ENCODE data around the gene GNA15.
A peak's percentile ranks its signal among the peaks of the same experiment; 100 is the strongest.
"Not testable (repeated sequence)": the region's sequence is repeated elsewhere in the genome, so short reads cannot be mapped to it uniquely, and the experiment has no call there.

The GNA15 gene

DNA sequence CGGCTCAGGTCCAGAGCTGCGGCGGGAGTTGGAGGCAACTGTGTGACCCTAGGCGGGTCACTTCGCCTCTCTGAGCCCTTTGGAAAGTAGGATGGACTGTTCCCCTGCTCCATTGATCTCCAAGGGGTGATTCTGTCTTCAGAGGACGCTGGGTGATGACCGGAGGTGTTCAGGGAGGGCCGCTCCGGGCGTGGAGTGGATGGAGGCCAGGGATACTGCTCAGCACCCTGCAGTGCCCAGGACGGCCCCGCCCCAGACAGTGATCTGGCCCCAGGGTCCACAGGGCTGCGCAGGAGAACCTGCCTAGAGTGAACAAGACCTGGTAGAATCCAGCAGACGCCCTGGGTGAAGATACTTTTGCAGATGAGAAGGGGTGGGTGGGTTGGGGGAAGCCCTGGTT, 56.9 kb downstream of the GNA15 start:
- no peak for DNase-seq

- no peak for DNase-seq
Measured at GRCh38 chr19:3193256-3194105, 57.6 kb downstream of the GNA15 start.

- DNase-seq: no peak
Measured at GRCh38 chr19:3194106-3195087, 58.6 kb downstream of the GNA15 start.

- DNase-seq: peak; percentile 63
Measured at GRCh38 chr19:3196064-3196932, 60.5 kb downstream of the GNA15 start.

- DNase-seq: no peak
Measured at GRCh38 chr19:3196933-3197205, 61.0 kb downstream of the GNA15 start.

DNA sequence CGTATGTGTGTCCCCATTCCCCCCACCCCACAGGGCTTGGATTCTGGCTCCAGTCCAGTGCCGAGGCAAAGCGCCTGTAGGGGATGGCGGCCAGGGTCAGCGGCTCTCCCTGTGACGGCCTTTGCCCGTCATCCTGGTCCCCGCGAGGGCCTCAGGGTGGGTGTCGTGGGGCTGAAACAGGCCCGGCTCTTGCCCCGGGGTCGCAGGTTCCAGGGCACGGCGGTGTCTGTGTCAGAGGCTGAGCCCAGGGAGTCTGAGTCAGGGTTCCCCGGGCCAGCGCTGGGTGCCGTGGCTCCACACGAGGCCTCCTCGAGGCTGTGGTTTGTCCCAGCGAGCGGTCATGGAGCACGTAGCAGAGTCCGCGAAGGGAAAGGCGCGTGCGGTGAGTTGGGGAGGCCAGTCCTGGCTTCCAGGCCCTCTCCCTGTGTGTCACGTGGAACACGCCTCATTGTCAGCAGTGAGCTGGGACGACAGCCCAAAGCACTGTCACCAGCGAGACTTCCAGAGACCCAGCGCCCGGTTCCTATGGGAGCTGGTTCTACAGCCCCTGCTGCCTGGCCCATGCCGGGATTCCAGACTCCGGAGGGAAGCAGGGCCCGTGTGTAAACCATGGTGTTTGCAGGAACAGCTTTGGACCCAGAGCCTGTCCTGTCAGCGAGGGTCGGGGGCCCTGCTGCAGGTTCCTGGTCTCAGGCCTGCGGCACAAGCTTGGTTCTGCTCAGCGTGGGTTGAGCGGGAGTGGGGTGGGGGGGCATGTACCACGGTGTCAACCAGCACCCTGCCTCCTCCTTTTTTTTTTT, 63.3 kb downstream of the GNA15 start:
- no peak for DNase-seq

DNA sequence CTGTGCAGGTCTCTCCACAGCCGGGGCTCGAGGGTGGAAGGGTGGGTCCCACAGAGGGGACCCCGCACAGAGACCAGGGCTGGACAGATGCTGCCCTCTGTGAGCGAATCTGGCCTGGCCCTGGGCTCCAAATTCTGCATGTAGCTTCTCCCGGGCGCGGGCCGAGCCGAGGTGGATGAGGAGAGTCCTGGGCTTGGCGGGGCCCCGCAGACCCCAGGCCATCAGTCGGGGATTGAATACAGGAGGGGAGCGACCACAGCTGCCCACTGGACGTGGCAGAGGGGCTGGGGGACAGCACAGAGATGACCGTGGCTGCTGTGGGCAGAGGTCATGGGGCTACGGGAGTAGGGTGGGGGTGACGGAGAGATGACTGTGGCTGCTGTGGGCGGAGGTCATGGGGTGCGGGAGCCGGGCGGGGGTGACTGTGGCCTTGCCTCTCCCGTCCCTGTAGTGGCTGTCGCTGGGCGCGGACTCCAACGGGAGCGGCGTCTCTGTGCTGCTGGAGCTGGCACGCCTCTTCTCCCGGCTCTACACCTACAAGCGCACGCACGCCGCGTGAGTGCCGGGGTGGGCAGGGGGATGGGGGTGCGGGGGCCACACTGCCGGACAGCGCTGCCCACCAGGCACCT, 65.4 kb downstream of the GNA15 start:
- DNase-seq: no peak

GRCh38 chr19:3201911-3202310, 66.1 kb downstream of the GNA15 start:
- DNase-seq: no peak

GRCh38 chr19:3202346-3202745, 66.5 kb downstream of the GNA15 start:
- DNase-seq: no peak

DNA sequence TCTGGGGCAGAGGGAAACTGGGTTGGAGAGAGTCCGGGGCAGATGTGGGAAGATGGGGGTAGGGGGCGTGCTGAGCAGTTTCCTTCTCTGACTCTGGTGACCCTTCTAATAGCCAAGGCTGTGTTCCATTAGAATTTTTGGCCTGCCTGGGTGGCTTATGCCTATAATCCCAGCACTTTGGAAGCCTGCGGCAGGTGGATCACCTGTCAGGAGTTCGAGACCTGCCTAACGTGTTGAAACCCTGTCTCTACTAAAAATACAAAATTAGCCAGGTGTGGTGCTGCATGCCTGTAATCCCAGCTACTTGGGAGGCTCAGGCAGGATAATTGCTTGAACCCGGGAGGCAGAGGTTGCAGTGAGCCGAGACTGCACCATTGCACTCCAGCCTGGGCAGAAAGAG, 67.1 kb downstream of the GNA15 start:
- not testable (repeated sequence) for DNase-seq

- DNase-seq: no peak
Measured at GRCh38 chr19:3203805-3204645, 68.2 kb downstream of the GNA15 start.

GRCh38 chr19:3204646-3205275, 68.9 kb downstream of the GNA15 start:
- DNase-seq: no peak

DNA sequence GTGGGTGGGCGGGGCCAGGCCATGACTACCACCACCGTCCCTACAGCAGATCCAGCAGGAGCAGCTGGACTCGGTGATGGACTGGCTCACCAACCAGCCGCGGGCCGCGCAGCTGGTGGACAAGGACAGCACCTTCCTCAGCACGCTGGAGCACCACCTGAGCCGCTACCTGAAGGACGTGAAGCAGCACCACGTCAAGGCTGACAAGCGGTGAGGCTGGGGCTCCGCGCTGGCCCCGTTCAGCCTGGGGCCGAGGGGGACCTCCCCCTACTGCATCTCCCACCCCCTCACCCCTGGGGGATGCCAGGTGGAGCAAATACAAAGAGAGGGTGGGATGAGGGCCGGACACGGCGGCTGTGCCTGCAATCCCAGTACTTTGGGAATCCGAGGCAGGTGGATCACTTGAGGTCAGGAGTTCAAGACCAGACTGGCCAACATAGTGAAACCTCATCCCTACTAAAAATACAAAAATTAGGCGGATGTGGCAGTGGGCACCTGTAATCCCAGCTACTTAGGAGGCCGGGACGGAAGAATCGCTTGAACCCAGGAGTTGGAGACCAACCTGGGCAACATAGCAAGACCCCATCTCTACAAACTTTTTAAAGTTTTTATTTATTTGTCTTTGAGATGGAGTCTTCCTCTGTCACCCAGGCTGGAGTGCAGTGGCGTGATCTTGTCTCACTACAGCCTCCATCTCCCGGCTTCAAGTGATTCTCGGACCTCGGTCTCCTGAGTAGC, 70.6 kb downstream of the GNA15 start:
- DNase-seq: no peak

- no peak for DNase-seq
Measured at GRCh38 chr19:3207461-3208242, 71.8 kb downstream of the GNA15 start.

DNA sequence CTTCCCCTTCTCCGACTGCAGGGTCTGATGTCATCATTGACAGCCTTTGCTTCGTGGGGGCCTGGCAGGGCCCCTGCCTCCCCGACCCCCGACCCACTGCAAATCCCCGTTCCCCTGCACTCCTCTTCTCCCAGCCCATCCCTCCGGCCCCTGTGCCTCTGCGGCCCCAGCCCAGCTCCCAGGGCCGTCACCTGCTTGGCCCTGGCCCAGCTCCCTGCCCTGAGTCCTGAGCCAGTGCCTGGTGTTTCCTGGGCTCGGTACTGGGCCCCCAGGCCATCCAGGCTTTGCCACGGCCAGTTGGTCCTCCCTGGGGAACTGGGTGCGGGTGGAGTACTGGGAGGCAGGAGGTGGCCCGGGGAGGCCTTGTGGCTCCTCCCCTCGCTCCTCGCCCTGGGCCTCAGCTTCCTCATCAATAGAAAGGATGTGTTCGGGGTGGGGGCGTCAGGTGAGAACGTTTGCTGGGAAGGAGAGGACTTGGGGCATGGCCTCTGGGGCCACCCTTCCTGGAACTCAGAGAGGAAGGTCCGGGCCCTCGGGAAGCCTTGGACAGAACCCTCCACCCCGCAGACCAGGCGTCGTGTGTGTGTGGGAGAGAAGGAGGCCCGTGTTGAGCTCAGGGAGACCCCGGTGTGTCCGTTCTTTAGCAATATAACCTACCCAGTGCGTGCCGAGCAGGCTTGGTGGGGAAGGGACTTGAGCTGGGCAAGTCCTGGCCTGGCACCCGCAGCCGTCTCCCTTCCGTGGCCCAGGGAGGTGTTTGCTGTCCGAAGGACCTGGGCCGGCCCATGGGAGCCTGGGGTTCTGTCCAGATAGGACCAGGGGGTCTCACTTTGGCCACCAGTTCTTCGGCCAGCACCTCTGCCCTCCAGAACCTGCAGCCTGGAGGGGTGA, 72.7 kb downstream of the GNA15 start:
- no peak for DNase-seq

GRCh38 chr19:3210347-3211017, 74.6 kb downstream of the GNA15 start:
- no peak for DNase-seq

- DNase-seq: no peak
Measured at GRCh38 chr19:3211191-3211590, 75.4 kb downstream of the GNA15 start.
